Measurements from ENCODE around the gene ZNF785.
"Not testable (repeated sequence)": the region's sequence is repeated elsewhere in the genome, so short reads cannot be mapped to it uniquely, and the experiment has no call there.

ZNF785 gene

DNA sequence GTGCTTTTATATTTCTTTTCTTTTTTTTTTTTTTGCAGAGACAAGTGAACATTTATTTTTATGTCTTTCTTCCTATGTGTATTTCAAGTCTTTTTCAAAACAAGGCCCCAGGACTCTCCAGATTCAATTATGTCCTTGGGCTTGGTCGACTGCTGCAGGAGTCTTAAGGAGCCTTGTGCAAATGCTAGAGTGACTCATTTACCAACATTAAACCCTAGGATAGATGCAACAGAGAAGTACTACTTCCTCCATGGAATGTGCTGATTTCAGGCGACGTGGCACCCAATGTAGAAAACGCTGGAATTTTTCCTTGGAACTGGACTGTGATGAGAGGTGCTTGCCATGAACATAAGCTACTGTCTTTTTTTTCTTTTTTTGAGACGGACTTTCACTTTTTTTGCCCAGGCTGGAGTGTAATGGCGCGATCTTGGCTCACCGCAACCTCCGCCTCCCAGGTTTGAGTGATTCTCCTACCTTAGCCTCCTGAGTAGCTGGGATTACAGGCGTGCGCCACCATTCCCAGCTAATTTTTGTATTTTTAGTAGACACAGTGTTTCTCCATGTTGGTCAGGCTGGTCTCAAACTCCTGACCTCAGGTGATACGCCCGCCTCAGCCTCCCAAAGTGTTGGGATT lies 49.0 kb downstream of the ZNF785 start:
- DNase-seq, result not testable (repeated sequence)

DNA sequence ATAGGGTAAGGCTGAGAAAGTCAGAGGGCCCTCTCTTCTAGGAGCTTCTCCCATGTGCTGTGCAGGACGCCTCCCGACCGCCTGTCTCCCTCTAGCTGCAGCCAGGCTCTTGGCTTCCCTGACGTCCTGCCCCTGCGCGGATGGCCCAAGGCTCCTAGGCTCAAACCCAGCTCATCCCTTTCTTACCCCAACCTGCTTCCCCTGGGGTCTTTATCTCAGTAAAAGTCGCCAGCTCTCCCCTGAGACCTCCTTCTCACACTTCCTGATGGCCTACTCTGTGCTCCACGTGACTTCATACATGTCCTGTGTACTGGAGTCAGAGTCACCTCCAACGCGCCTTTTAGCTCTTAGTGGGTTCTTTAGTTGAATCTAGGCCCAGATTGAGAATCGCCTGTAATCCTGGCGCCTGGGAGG lies 49.7 kb downstream of the ZNF785 start:
- DNase-seq, result no peak

DNA sequence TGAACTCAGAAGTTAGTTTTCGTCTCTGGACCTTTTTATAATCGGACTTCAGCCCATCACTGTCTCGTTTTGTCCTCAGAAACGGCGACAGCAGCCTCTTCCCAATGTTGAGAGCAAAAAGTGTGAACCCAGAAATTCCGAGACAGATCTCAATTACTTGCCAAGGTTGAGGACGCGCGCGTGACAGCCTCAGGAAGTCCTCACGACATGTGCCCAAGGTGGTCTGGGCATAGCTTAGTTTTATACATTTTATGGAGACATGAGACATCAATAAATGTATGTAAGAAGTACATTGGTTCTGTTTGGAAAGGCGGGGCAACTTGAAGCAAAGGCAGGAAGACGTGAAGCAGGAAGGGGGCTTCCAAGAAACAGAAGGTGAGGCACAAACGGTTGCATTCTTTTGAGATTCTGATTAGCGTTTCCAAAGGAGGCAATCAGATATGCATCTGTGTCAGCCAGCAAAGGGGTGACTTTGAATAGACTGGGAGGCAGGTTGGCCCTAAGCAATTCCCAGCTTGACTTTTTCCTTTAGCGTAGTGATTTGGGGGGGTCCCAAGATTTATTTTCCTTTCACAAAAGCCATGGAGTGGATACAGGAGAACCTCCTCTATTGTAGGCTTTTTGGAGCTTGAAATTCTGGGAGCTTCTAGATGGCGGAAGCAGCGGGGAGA lies 50.3 kb downstream of the ZNF785 start:
- DNase-seq, result no peak

GRCh38 chr16:30534368-30535105 lies 51.0 kb downstream of the ZNF785 start, which contains the start of gene ZNF747:
TSS of gene ZNF747 (minus strand) at chr16:30534858. CDS start at chr16:30534679, 179 bp downstream.
- DNase-seq, result peak; percentile 16

DNA sequence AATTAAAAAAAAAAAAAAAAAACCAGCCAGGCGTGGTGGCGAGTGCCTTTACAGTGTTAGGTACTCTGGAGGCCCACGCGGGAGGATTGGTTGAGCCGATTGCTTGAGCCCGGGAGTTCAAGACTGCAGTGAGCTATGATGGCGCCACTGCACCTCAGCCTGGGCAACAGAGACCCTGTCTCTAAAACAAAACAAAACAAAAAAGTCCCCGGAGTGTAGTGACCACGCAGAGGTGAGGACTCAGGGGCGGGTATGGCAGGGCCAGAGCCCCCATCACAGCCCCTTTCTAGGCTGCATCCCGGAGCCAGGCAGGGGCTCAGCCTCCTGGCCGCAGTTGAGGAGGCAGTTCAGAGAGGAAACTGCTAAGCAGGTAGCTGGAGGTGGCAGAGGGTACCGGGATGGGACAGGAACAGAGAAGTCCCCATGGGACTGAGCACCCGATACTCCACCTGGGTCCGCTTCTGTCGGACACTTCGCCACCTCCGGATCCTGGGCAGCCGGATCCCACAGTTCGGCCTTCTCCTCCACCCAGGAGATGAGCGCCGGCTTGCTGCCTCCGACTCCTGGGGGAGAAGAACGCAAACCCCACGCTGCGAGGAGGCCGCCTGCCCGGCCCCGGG lies 51.6 kb downstream of the ZNF785 start:
- no peak for DNase-seq

DNA sequence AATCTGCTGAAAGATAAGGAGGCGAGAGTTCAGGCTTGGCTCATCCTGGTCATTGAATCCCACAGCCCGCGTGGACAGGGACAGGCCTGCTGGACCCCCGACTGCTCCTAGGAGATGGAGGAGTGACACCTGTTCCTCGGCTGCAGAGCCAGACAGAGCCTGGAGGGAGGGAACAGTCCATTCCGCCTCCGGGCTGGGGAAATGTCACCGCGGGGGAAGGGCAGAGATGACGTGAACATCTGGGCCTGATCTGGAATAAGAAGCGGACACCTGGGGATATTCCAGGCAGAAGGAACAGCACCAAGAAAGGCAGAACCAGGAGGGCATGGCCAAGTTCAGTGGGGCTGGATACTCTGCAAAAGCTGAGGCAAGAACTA lies 52.4 kb downstream of the ZNF785 start:
- no peak for DNase-seq

GRCh38 chr16:30532285-30533145 lies 53.0 kb downstream of the ZNF785 start:
- no peak for DNase-seq

All from NCI-H187 treated with DMSO at 0.1 percent for 48 hours (cell line).